SHP77 treated with DMSO at 0.1 percent for 48 hours (cell line): ENCODE data around the gene CERS6.

Experiments
- DNase-seq: peaks from one replicate; lab custom pipeline; 2025; lab: John Stamatoyannopoulos, UW

The CERS6 gene

GRCh38 chr2:168702579-168702978, 246.5 kb downstream of the CERS6 start:
- DNase-seq = no peak

- DNase-seq = no peak
Measured at GRCh38 chr2:168703926-168704325, 247.9 kb downstream of the CERS6 start.

GRCh38 chr2:168705534-168706470, 249.7 kb downstream of the CERS6 start:
- no peak for DNase-seq

GRCh38 chr2:168706806-168707205, 250.7 kb downstream of the CERS6 start:
- no peak for DNase-seq

DNA sequence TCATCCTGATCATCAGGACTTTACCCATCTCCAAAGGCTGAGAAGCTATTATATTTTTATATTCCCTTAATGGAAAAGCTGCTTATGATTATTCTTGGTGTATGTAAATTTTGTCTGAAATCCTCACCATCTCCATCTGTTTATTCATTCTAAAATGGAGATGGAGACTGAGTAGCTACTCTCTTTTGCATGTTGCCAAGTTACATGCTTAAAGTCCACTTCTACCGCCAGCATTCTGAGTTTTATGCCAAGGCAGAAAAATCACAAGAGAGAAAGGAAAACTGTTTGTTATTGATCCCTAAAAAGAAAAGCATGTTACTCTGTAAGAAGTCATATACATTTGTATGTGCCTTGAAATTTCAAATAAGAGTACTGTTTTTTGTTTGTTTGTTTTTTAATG, 252.0 kb downstream of the CERS6 start:
- DNase-seq = no peak

- DNase-seq = no peak
Measured at GRCh38 chr2:168710754-168711467, 254.8 kb downstream of the CERS6 start.

GRCh38 chr2:168712053-168712452, 256.0 kb downstream of the CERS6 start:
- DNase-seq = no peak

GRCh38 chr2:168713325-168713724, 257.3 kb downstream of the CERS6 start:
- DNase-seq = no peak

GRCh38 chr2:168715849-168716248, 259.8 kb downstream of the CERS6 start:
- DNase-seq = no peak

DNA sequence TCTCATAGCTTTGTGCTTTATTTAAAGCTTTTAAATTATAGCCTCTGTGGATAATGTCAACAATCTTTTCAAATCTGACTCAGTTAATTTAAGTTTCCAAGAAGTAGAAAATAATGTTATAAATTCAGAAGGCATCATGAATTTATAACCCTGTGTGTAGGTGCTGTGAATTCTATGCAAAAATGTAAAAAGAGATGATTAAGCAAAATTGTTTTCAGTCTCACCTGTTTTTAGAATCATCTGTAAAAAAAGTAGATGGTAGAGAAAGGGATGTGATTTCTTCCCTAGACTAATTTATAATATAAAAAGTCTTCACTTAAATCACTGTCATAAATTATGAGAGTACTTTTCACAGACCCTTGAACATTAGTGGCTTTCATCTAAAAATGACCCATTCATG, 260.8 kb downstream of the CERS6 start:
- DNase-seq = no peak

DNA sequence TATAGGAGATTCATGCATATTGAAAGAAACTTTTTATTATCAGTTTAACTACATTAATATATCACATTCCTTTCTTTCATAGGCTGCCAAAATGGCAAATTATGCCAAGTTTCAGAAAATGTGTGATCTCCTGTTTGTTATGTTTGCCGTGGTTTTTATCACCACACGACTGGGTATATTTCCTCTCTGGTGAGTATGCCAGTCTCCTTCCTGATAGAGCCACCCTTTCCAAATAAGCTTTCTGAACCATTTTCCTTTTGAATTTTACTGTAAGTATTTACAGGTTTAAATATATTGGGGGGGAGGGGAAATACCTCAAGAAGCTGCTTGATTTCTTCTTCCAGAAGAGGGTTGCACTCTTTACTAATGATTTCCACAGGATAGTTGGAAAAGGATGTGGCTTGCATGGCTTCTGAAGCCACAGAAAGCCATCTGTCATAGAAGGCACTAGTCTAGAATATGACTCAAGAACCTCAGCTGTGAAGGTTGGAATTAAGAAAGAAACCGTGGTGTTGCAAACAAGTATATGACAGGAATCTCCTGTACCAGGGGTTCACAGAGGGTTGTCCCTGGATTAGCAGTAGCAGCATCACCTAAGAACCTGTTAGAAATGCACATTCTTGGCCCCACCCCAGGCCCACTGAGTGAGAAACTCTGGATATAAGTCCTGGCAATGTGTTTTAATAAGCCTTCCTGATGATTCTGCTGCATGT, 261.9 kb downstream of the CERS6 start:
- no peak for DNase-seq

DNA sequence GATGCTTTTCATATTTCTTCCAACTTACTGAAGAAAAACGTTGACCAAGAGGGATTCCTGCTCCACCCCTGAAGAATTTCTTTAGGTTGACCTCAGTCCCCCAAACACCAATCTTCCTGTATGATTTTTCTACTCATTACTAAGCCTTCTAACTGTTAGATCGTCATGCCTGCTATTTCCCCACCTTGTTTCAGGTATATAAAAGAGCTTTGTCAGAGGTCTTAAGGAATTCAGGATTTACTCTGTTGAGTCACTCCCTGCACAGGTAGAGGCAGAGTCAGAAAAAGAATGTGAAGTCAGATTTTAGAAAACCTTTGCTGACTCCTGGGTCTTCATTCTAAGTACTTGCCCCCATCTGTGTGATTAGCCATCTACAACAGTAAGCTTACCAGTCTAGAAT, 262.6 kb downstream of the CERS6 start:
- no peak for DNase-seq

- DNase-seq = no peak
Measured at GRCh38 chr2:168719446-168719845, 263.4 kb downstream of the CERS6 start.

DNA sequence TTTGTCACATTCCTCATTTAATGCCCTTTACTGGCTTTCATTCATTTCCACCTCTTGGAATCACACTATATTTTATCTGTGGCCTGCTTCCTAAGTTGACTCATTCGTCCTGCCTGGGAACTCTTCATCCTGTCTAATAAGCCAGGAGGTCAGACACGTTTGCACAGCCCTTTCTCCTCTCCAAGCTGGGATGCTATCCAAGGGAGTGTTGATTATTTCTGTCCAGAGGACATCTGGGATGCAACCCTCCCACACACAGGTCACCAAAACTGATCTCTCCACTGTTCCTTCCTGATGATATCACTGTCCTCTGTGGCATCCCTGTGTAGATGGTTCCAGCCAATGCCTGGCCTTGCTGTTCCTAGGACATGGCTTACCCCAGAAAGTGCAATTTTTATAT, 266.5 kb downstream of the CERS6 start:
- no peak for DNase-seq

DNA sequence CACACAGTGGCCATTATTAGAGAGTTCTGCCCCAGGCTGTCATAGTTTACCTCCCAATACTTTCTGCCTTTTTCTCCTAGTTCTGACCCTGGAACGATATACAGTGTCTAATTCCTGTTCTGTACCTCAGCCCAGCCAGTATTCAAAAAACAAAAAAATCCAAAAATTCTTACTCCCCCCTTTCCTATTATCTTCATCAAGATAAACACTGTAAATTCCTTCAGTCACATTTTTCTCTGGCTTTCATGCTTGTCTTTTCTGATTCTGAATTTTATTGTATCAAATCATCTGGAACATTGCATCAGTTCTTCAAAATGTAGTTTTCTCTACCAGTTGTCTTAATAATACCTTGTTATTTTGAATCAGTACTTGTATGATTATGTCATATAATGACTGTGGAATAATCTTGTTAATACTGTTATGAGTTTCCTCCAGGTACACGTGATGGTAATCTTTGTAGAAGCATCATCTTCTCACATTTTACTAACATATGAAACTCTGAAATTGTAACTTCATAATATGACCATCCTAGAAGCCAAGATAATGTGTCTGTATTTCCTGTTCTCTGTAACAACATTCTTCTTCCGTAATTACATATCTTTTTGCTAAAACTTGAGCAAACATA, 267.3 kb downstream of the CERS6 start:
- no peak for DNase-seq

- no peak for DNase-seq
Measured at GRCh38 chr2:168726375-168726774, 270.3 kb downstream of the CERS6 start.

GRCh38 chr2:168727904-168728470, 271.9 kb downstream of the CERS6 start:
- no peak for DNase-seq

DNA sequence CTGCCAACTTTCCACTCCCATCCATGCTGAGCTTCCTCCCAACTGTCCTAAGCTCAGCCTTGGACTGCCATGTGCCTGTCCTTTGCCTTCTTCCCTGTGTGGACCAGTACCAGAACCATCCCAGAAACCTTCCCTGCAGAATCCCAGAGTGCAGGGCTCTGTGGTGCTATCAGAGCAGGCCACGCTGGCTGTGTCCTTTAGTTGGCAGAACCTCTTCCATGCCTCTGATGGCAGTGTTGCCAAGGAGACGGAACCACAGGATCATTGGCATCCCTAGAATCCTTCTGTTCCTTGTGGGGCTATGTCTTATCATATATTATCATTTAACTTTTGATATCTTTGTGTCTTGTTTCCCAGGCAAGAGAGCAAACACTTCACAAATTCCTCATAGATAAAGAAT, 273.4 kb downstream of the CERS6 start:
- DNase-seq = no peak

DNA sequence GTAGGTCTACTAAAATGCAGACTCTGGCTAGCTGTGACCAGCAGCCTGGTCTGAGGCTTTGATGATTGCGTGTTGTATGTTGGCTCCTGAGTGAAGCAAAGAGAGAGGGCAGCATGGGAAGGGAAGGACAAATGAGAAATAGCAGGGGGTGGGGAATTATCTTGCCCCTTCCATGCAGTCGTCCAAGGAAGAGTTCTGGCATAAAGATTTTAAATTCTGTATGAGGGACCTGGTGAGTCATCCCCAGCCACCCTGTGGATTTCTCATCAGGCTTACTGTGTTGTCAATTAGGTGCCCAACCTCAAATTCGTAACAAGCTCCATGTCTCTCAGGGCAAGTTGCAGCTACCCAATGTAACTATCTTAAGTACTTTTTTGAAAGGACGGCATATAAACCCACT, 274.3 kb downstream of the CERS6 start:
- no peak for DNase-seq

GRCh38 chr2:168731002-168731401, 274.9 kb downstream of the CERS6 start:
- DNase-seq = no peak

DNA sequence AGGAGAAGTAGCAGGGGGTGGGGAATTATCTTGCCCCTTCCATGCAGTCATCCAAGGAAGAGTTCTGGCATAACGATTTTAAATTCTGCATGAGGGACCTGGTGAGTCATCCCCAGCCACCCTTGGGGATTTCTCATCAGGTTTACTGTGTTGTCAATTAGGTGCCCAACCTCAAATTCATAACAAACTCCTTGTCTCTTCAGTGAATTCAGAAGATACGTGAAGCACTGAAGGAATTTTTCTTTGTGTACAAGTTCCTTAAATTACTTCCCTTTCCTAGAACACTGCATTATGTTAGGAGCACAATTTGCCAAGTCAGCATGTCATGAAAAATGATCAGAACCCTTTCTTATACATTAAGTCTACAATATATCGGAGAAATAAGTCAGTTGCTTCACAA, 275.5 kb downstream of the CERS6 start:
- no peak for DNase-seq

DNA sequence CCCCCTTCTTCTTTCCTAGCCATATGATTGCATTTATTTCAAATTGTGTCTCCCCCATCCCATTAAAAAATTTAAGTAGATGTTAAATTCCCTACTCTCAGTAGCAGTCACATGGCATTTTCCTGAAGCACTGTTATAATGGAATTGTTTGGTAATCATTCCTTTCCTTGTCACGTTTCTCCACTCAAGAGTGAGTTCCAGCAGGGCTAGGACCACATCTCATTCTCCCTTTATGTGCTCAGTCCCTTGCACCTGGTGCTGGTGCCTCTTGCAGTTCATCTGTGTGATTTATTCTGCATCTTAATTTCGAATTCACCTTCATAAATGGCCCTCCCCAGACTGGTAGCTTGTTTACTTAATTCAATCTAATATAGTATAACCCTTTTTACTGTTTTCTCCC, 276.0 kb downstream of the CERS6 start:
- DNase-seq = no peak
